Keratinocyte (primary cell): ENCODE data around the gene CLMN.

Source experiments
- EZH2 ChIP-seq: IDR thresholded peaks from one replicate; pipeline ENCODE4 v1.6.1; 2012; ENCODE audit warnings: inconsistent platforms, mild to moderate bottlenecking, low read length, moderate library complexity
- TF ChIP-seq, protein P1 (sequence below), 3 experiments: IDR thresholded peaks in 1 of 3; conservative IDR thresholded peaks in 1 of 3; optimal IDR thresholded peaks in 1 of 3; 2 replicates in 2 of 3; 3 replicates in 1 of 3; pipeline versions ENCODE3 to v1.5.1; 2011; ENCODE audit warnings: low read length in 3 of 3, mild to moderate bottlenecking in 3 of 3, moderate library complexity in 2 of 3, control low read depth in 1 of 3, inconsistent platforms in 1 of 3; ENCODE audit not compliant: insufficient read depth in 2 of 3; ENCODE audit errors: extremely low read depth in 1 of 3

DNA sequence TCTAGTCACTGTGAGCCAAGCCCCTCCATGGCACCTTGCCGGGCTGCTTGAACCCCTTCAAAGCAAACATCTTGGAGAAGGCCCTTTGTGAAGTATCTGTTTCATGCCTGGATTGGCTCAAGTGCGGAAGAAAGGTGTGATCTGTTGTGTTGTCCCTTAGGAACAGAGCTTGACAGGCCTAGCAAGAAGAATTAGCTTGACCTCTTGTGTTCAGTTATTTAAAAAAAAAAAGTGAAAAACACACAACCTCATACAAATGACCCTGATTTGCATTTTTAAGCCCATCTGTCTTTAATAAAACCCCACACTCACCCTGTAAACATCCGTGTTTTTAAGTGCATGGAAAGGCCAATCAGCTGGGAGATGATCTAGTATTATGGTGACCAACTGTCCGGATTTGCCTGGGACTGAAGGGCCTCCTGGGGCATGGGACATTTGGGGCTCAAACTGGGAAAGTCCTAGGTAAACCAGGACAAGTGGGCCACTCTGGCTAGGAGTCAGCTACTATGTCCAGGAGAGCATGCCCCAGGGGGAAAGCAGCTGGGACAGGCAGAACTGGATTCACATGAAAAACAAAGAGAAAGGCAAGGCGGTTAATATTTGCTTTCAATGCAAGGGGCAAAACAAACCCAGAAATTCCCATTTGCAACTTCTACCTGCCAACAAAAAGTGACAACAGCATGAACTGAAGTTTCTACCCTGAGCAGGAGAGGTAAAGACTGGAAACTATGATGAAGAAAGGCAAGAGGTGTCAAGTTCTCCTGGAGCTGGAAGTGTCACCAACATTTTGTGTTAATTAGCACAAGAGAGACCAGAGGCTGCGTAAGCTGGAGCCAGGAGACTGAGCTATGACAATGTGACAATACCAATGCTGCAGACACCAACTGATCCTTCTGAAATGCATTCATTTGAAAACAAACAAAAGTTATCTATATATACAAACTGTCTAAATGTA lies 78.6 kb downstream of the CLMN start:
- TF ChIP-seq, protein P1, sequence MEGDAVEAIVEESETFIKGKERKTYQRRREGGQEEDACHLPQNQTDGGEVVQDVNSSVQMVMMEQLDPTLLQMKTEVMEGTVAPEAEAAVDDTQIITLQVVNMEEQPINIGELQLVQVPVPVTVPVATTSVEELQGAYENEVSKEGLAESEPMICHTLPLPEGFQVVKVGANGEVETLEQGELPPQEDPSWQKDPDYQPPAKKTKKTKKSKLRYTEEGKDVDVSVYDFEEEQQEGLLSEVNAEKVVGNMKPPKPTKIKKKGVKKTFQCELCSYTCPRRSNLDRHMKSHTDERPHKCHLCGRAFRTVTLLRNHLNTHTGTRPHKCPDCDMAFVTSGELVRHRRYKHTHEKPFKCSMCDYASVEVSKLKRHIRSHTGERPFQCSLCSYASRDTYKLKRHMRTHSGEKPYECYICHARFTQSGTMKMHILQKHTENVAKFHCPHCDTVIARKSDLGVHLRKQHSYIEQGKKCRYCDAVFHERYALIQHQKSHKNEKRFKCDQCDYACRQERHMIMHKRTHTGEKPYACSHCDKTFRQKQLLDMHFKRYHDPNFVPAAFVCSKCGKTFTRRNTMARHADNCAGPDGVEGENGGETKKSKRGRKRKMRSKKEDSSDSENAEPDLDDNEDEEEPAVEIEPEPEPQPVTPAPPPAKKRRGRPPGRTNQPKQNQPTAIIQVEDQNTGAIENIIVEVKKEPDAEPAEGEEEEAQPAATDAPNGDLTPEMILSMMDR (optimal IDR thresholded peaks at IDR 0.05 in 1 of 3, IDR thresholded peaks at IDR 0.05 in 1 of 3, conservative IDR thresholded peaks at IDR 0.05 in 1 of 3; ENCODE audit: extremely low read depth in 1 of 3, insufficient read depth in 2 of 3, low read length in 3 of 3): no peak
- TF ChIP-seq EZH2: no peak
